22Rv1 (cell line): Measurements from ENCODE around the gene WSCD2.
A peak's percentile ranks its signal among the peaks of the same experiment; 100 is the strongest.

Source experiments
- H3K27ac ChIP-seq: fragments of 450-650 bp; 2 replicates; pipeline ENCODE4 v1.5.1; 2017
- CTCF ChIP-seq: fragments of 450-650 bp; IDR thresholded peaks from 2 replicates; pipeline ENCODE4 v1.5.1; 2017; ENCODE audit warnings: mild to moderate bottlenecking
- ZFX ChIP-seq: fragments of 450-650 bp; IDR thresholded peaks from 2 replicates; pipeline ENCODE4 v1.6.1; 2017; ENCODE audit warnings: antibody characterized with exemption, borderline replicate concordance

WSCD2 gene

GRCh38 chr12:108129017-108129812, at the start of gene WSCD2:
Gene WSCD2 (plus strand): TSS chr12:108129288. CDS start chr12:108195833, 66,545 bp downstream.
- no peak within 1 kb of the TSS for H3K27ac ChIP-seq

GRCh38 chr12:108079721-108080120, 49.4 kb upstream of the WSCD2 start:
- TF ChIP-seq CTCF (no peak), ZFX (no peak)
- H3K27ac ChIP-seq, result no peak overlapping the region

More at GRCh38 chr12:108129017-108129812, at the start of gene WSCD2:
- TF ChIP-seq ZFX, result no peak
- TF ChIP-seq CTCF, result peak; percentile 47

- TF ChIP-seq CTCF, result no peak
- no peak for TF ChIP-seq ZFX
- H3K27ac ChIP-seq, result no peak overlapping the region
Measured at GRCh38 chr12:108080363-108080762, 48.7 kb upstream of the WSCD2 start.

- no peak overlapping the region for H3K27ac ChIP-seq
- TF ChIP-seq ZFX (no peak), CTCF (no peak)
Measured at GRCh38 chr12:108082485-108082884, 46.6 kb upstream of the WSCD2 start.

- H3K27ac ChIP-seq, result no peak overlapping the region
- no peak for TF ChIP-seq CTCF
- TF ChIP-seq ZFX, result no peak
Measured at GRCh38 chr12:108087900-108088299, 41.2 kb upstream of the WSCD2 start.

- TF ChIP-seq CTCF, result no peak
- no peak for TF ChIP-seq ZFX
- no peak overlapping the region for H3K27ac ChIP-seq
Measured at GRCh38 chr12:108090107-108090899, 38.8 kb upstream of the WSCD2 start.
